CD4-positive, alpha-beta T cell treated with Interleukin-4 for 1 hour (primary cell): ENCODE data around the gene NOS3.

Experiments
- DNase-seq, 2 donors: peaks; one replicate each; pipeline ENCODE4 v3.0.0-alpha.2; 2020 to 2022

The NOS3 gene

GRCh38 chr7:150952331-150953050 lies 38.3 kb upstream of the NOS3 start:
- DNase-seq: no peak

- no peak for DNase-seq
Observed at GRCh38 chr7:150953061-150953997, 37.5 kb upstream of the NOS3 start.

GRCh38 chr7:150954201-150954985 lies 36.4 kb upstream of the NOS3 start:
- no peak for DNase-seq

- DNase-seq: no peak
Observed at GRCh38 chr7:150954986-150955518, 35.8 kb upstream of the NOS3 start.

- no peak for DNase-seq
Observed at GRCh38 chr7:150955519-150956394, 35.1 kb upstream of the NOS3 start.

GRCh38 chr7:150956395-150957132 lies 34.3 kb upstream of the NOS3 start:
- DNase-seq: no peak

- DNase-seq: no peak
Observed at GRCh38 chr7:150957133-150958020, 33.4 kb upstream of the NOS3 start.

GRCh38 chr7:150958062-150958552 lies 32.7 kb upstream of the NOS3 start:
- DNase-seq: no peak

- no peak for DNase-seq
Observed at GRCh38 chr7:150958597-150958996, 32.2 kb upstream of the NOS3 start.

GRCh38 chr7:150959081-150959480 lies 31.7 kb upstream of the NOS3 start:
- no peak for DNase-seq

- no peak for DNase-seq
Observed at GRCh38 chr7:150959739-150960734, 30.8 kb upstream of the NOS3 start.

GRCh38 chr7:150961510-150962289 lies 29.1 kb upstream of the NOS3 start:
- no peak for DNase-seq

- DNase-seq: no peak
Observed at GRCh38 chr7:150962290-150962552, 28.6 kb upstream of the NOS3 start.

GRCh38 chr7:150962553-150963399 lies 28.0 kb upstream of the NOS3 start:
- peak; percentile 60 to 63 for DNase-seq

GRCh38 chr7:150963707-150964559 lies 26.9 kb upstream of the NOS3 start:
- no peak for DNase-seq

- no peak for DNase-seq
Observed at GRCh38 chr7:150964593-150965111, 26.2 kb upstream of the NOS3 start.
